H9 (cell line): ENCODE data around the gene KCNMA1. TPM values are rescaled to one million over a fixed set of nuclear protein-coding genes. Genes with fewer than 3 reads are reported as not detected.

Source experiments
- DNase-seq: peaks from one replicate; pipeline ENCODE4 v3.0.0-alpha.2; 2017
- H2AFZ ChIP-seq: one replicate; pipeline ENCODE4 v1.6.1; 2013; ENCODE audit warnings: mild to moderate bottlenecking, low read length, control low read depth, moderate library complexity
- H2AK5ac ChIP-seq: 2 replicates; pipeline ENCODE4 v1.6.1; 2013; ENCODE audit warnings: low read length, control low read depth, mixed read lengths; ENCODE audit not compliant: insufficient read length
- H2BK120ac ChIP-seq: one replicate; pipeline ENCODE4 v1.6.1; 2013; ENCODE audit warnings: low read depth, mild to moderate bottlenecking, low read length, control low read depth, inconsistent platforms; ENCODE audit not compliant: poor library complexity, severe bottlenecking
- H2BK12ac ChIP-seq: 2 replicates; pipeline ENCODE4 v1.6.1; 2013; ENCODE audit warnings: low read length, control low read depth, mixed read lengths, low read depth; ENCODE audit not compliant: insufficient read length
- H2BK15ac ChIP-seq: 2 replicates; pipeline ENCODE4 v1.6.1; 2013; ENCODE audit warnings: low read depth, low read length, control low read depth
- H2BK20ac ChIP-seq: one replicate; pipeline ENCODE4 v1.6.1; 2013; ENCODE audit warnings: low read depth, mild to moderate bottlenecking, low read length, control low read depth, inconsistent platforms; ENCODE audit not compliant: poor library complexity, severe bottlenecking
- H2BK5ac ChIP-seq: 2 replicates; pipeline ENCODE4 v1.6.1; 2013; ENCODE audit warnings: low read length, control low read depth, mixed read lengths; ENCODE audit not compliant: insufficient read length
- H3K14ac ChIP-seq: 2 replicates; pipeline ENCODE4 v1.6.1; 2013; ENCODE audit warnings: low read length, control low read depth; ENCODE audit not compliant: insufficient read depth
- H3K18ac ChIP-seq: 2 replicates; pipeline ENCODE4 v1.6.1; 2013; ENCODE audit warnings: low read depth, mild to moderate bottlenecking, mixed read lengths, low read length, control low read depth; ENCODE audit not compliant: insufficient read length
- H3K23ac ChIP-seq: 2 replicates; pipeline ENCODE4 v1.6.1; 2013; ENCODE audit warnings: low read length, control low read depth, mixed read lengths, low read depth; ENCODE audit not compliant: insufficient read length
- H3K23me2 ChIP-seq: 2 replicates; pipeline ENCODE4 v1.6.1; 2013; ENCODE audit warnings: low read depth, mild to moderate bottlenecking, mixed read lengths, low read length, control low read depth; ENCODE audit not compliant: insufficient read length, poor library complexity, severe bottlenecking
- H3K27ac ChIP-seq: 2 replicates; pipeline ENCODE4 v1.5.1; 2013; ENCODE audit warnings: low read length, control low read depth, mixed read lengths, low read depth; ENCODE audit not compliant: insufficient read length
- H3K27me3 ChIP-seq: 2 replicates; pipeline ENCODE4 v1.6.1; 2013; ENCODE audit warnings: low read length, control low read depth, inconsistent platforms; ENCODE audit not compliant: insufficient read depth
- H3K4ac ChIP-seq: 2 replicates; pipeline ENCODE4 v1.6.1; 2013; ENCODE audit warnings: low read depth, mild to moderate bottlenecking, control low read depth, inconsistent platforms, low read length, moderate library complexity
- H3K4me1 ChIP-seq: 2 replicates; pipeline ENCODE4 v1.6.1; 2013; ENCODE audit warnings: low read length, control low read depth, inconsistent platforms; ENCODE audit not compliant: insufficient read depth
- H3K4me2 ChIP-seq: 2 replicates; pipeline ENCODE4 v1.6.1; 2013; ENCODE audit warnings: low read length, control low read depth, mixed read lengths; ENCODE audit not compliant: insufficient read length, insufficient read depth
- H3K56ac ChIP-seq: 2 replicates; pipeline ENCODE4 v1.6.1; 2013; ENCODE audit warnings: low read depth, mild to moderate bottlenecking, mixed read lengths, low read length, control low read depth; ENCODE audit not compliant: insufficient read length
- H3K79me1 ChIP-seq: 2 replicates; pipeline ENCODE4 v1.6.1; 2013; ENCODE audit warnings: low read depth, mild to moderate bottlenecking, moderate library complexity, low read length, control low read depth, inconsistent platforms; ENCODE audit not compliant: insufficient read depth, poor library complexity, severe bottlenecking
- H3K79me2 ChIP-seq: 2 replicates; pipeline ENCODE4 v1.6.1; 2013; ENCODE audit warnings: low read length, control low read depth, inconsistent platforms; ENCODE audit not compliant: insufficient read depth
- H3K9ac ChIP-seq: 2 replicates; pipeline ENCODE4 v1.6.1; 2013; ENCODE audit warnings: low read length, control low read depth, mixed read lengths; ENCODE audit not compliant: insufficient read length; ENCODE audit errors: extremely low read depth
- H3K9me3 ChIP-seq: one replicate; pipeline ENCODE4 v1.6.1; 2013; ENCODE audit warnings: low read depth, low read length, inconsistent platforms; ENCODE audit not compliant: control insufficient read depth
- H3T11ph ChIP-seq: one replicate; pipeline ENCODE4 v1.6.1; 2013; ENCODE audit warnings: mild to moderate bottlenecking, low read length, control low read depth, inconsistent platforms
- H4K20me1 ChIP-seq: one replicate; pipeline ENCODE4 v1.6.1; 2013; ENCODE audit not compliant: control insufficient read depth, insufficient read length, insufficient read depth
- H4K5ac ChIP-seq: 2 replicates; pipeline ENCODE4 v1.6.1; 2013; ENCODE audit warnings: low read depth, mild to moderate bottlenecking, mixed read lengths, low read length, control low read depth; ENCODE audit not compliant: insufficient read length
- H4K8ac ChIP-seq: replicated peaks from 2 replicates; pipeline ENCODE4 v1.6.1; 2013; ENCODE audit warnings: low read length, control low read depth, mixed read lengths, low read depth; ENCODE audit not compliant: insufficient read length
- H4K91ac ChIP-seq: 2 replicates; pipeline ENCODE4 v1.6.1; 2013; ENCODE audit warnings: low read depth, mild to moderate bottlenecking, moderate library complexity, mixed read lengths, low read length, control low read depth; ENCODE audit not compliant: insufficient read length
- H3K27ac Mint-ChIP-seq, 3 experiments: 2 replicates in 2 of 3; 3 replicates in 1 of 3; pipeline ENCODE4 v1.8.0; 2020 to 2021; ENCODE audit warnings: mixed read lengths in 3 of 3, mild to moderate bottlenecking in 1 of 3, moderate library complexity in 1 of 3
- H3K27me3 Mint-ChIP-seq: 2 replicates; pipeline ENCODE4 v1.8.0; 2021; ENCODE audit warnings: low read depth, mild to moderate bottlenecking, moderate library complexity, mixed read lengths
- H3K36me3 Mint-ChIP-seq, 3 experiments: 2 replicates in 2 of 3; 3 replicates in 1 of 3; pipeline ENCODE4 v1.8.0; 2020 to 2021; ENCODE audit warnings: low read depth in 3 of 3, mixed read lengths in 3 of 3; ENCODE audit not compliant: insufficient read depth in 1 of 3
- H3K4me1 Mint-ChIP-seq, 2 experiments: 2 replicates each; pipeline ENCODE4 v1.8.0; 2020; ENCODE audit warnings: mixed read lengths in 2 of 2
- H3K4me3 Mint-ChIP-seq, 2 experiments: 2 replicates in 1 of 2; 3 replicates in 1 of 2; pipeline ENCODE4 v1.8.0; 2020 to 2021; ENCODE audit warnings: mild to moderate bottlenecking in 2 of 2, mixed read lengths in 2 of 2, moderate library complexity in 1 of 2
- H3K9me3 Mint-ChIP-seq, 2 experiments: 2 replicates in 1 of 2; 3 replicates in 1 of 2; pipeline ENCODE4 v1.8.0; 2020; ENCODE audit warnings: mild to moderate bottlenecking in 2 of 2, mixed read lengths in 2 of 2, moderate library complexity in 1 of 2
- CTCF ChIP-seq: fragments of 200-600 bp; sonication (generic); conservative IDR thresholded peaks from 3 replicates; pipeline ENCODE4 v1.8.0; 2021; ENCODE audit warnings: antibody characterized with exemption, mild to moderate bottlenecking
- WGBS: extraction: QIAGEN DNeasy Blood & Tissue Kit; methylation state at CpG from one replicate; pipeline ENCODE4 v1.1.7; 2013; ENCODE audit warnings: missing lambda C conversion rate, low lambda C conversion rate, mixed read lengths; ENCODE audit not compliant: insufficient read length; ENCODE audit errors: extremely low coverage; 5-methylcytosine and 5-hydroxymethylcytosine counted together
- total RNA-seq: library from RNA; stranded (reverse); gene quantifications from 2 replicates; pipeline ENCODE4 v1.2.1, GENCODE V29; 2021

KCNMA1 gene
- total RNA-seq, 1 experiment from 2014 or later: 2.0 TPM

- H3K4me2 ChIP-seq: no peak overlapping the region
- DNase-seq: no peak
- no peak overlapping the region for H3K4me3 Mint-ChIP-seq
- H3K79me1 ChIP-seq: no peaks in the 10 kb centered on the region
- H4K8ac ChIP-seq: no peak overlapping the region
- H2AFZ ChIP-seq: no peak overlapping the region
- H2AK5ac ChIP-seq: no peak overlapping the region
- H3K79me2 ChIP-seq: no peaks in the 10 kb centered on the region
- H3K27me3 Mint-ChIP-seq: peaks cover 2% of the 10 kb centered on the region; the same call in 1 of the 2 replicates
- H3K27ac Mint-ChIP-seq: no peak overlapping the region
- no peak for TF ChIP-seq CTCF
- H3K27me3 ChIP-seq: no peaks in the 10 kb centered on the region
- no peaks in the 10 kb centered on the region for H3K9me3 ChIP-seq
- H4K20me1 ChIP-seq: no peaks in the 10 kb centered on the region
- WGBS: no CpG with 5 or more reads among the region's 5 CpGs
- H4K91ac ChIP-seq: no peak overlapping the region
- no peak overlapping the region for H2BK120ac ChIP-seq
- no peaks in the 10 kb centered on the region; the same call in 1 of the 2 replicates for H3K4me1 ChIP-seq
- H2BK15ac ChIP-seq: no peak overlapping the region
- H2BK5ac ChIP-seq: no peak overlapping the region
- no peak overlapping the region for H3T11ph ChIP-seq
- H2BK12ac ChIP-seq: no peak overlapping the region
- no peak overlapping the region for H3K9ac ChIP-seq
- H3K4me1 Mint-ChIP-seq: peaks cover 8 to 14% of the 10 kb centered on the region in 2 experiments
- H3K23me2 ChIP-seq: no peaks in the 10 kb centered on the region
- H3K14ac ChIP-seq: no peak overlapping the region
- H3K18ac ChIP-seq: no peak overlapping the region
- no peak overlapping the region for H3K23ac ChIP-seq
- no peak overlapping the region for H4K5ac ChIP-seq
- no peak overlapping the region for H3K4ac ChIP-seq
- no peaks in the 10 kb centered on the region for H3K9me3 Mint-ChIP-seq
- no peak overlapping the region for H3K56ac ChIP-seq
- H3K36me3 Mint-ChIP-seq: no peaks in the 10 kb centered on the region
- no peak overlapping the region for H2BK20ac ChIP-seq
- H3K27ac ChIP-seq: no peak overlapping the region
These were observed 340.2 kb downstream of the KCNMA1 start for GRCh38 chr10:77297393-77297739.
